ENCODE results near the gene PRM1. TPM values are rescaled to one million over a fixed set of nuclear protein-coding genes. Genes with fewer than 3 reads are reported as not detected.
A peak's percentile ranks its signal among the peaks of the same experiment; 100 is the strongest.

PRM1 gene
- total and polyA plus RNA-seq, 2 of the 13 experiments (the other 11 are each of a cell fraction or from before 2014, with no cell fraction given): not detected

DNA sequence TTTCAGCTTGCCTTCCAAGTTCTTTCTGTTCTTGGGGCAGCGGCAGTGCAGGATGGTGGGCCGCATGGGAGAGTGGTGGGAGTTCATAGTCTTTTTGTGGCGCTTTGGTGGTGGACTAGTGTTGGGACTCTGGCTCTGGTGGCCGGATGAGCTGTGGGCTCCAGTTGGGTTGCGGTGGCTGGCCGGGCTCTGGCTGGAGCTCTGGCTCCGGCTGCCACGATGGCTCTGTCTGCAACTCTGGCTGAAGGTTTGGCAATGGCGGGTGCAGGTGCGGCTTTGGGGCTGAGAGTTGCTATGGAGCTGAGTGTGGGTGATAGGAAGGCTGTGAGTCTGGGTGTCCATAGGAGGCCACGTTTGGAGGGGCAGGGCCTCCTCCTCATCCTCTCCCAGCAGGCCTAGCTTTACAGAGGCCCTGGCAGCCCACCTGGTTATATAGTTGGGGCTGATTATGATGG, 12.2 kb downstream of the PRM1 start, which contains the start of gene TNP2:
TNP2 (minus strand) TSS at position 405 of the 455 bp plus-strand sequence; CDS start at position 342, 63 bp downstream.
- Histone ChIP-seq H3K9me3 (ENCODE audit: low read length) (peaks cover 5% of the 10 kb centered on the region; the same call in 1 of the 2 replicates), H4K20me1 (ENCODE audit: insufficient read depth, low read length) (no peaks in the 10 kb centered on the region), H3K4me2 (ENCODE audit: low read depth, low read length) (no peak within 1 kb of the TSS), H3K4me1 (ENCODE audit: insufficient read depth, low read length) (peaks cover 89% of the 10 kb centered on the region), H2AFZ (ENCODE audit: low read length) (no peak within 1 kb of the TSS), H3K9ac (ENCODE audit: insufficient read depth, low read depth, low read length) (no peak within 1 kb of the TSS; the same call in 1 of the 2 replicates), H3K27me3 (ENCODE audit: control insufficient read depth in 1 of 2, insufficient read depth in 2 of 2, low read length in 2 of 2) (no peaks in the 10 kb centered on the region), H3K79me2 (ENCODE audit: insufficient read depth, low read length) (no peaks in the 10 kb centered on the region), H3K36me3 (replicated peaks in 1 of 2; ENCODE audit: control insufficient read depth in 1 of 2, insufficient read depth in 2 of 2, low read length in 2 of 2) (no peaks in the 10 kb centered on the region), H3K4me3 (replicated peaks in 1 of 3; ENCODE audit: insufficient read depth in 1 of 3, low read depth in 2 of 3, low read length in 3 of 3) (no peak within 1 kb of the TSS), H3K27ac (ENCODE audit: extremely low read length, insufficient read depth, low read length) (peak within 1 kb of the TSS; percentile 58)
- POLR2A ChIA-PET: interaction anchor here (1.3 to 14.0 kb wide), 3 partner anchors 10 to 39 kb away, joined by 4 to 351 read pairs (median 21); partner anchors contain the start of gene SOCS1
- DNase-seq (ENCODE audit: low spot score) (no peak), ATAC-seq (no peak), FAIRE-seq (no peak)
- TF ChIP-seq NRL (CRISPR knock-in tag; IDR thresholded peaks at IDR 0.05; ENCODE audit: borderline replicate concordance) (peak; percentile 32; the same call in 1 of the 2 replicates), SRY (CRISPR knock-in tag; IDR thresholded peaks at IDR 0.05) (no peak), ZNF274 (CRISPR knock-in tag; IDR thresholded peaks at IDR 0.05) (0 out of 2 replicates have a peak, but pooled peaks have one; percentile 30), KDM5B (CRISPR knock-in tag; IDR thresholded peaks at IDR 0.05; ENCODE audit: borderline replicate concordance) (peak; percentile 31; the same call in 1 of the 2 replicates), HIVEP1 (CRISPR knock-in tag; IDR thresholded peaks at IDR 0.05) (peak; percentile 59; the same call in 1 of the 2 replicates), ZNF326 (CRISPR knock-in tag; IDR thresholded peaks at IDR 0.05; ENCODE audit: borderline replicate concordance) (no peak), ZNF563 (CRISPR knock-in tag; IDR thresholded peaks at IDR 0.05) (0 out of 2 replicates have a peak, but pooled peaks have one; percentile 5)
- TF ChIP-seq, protein P1, sequence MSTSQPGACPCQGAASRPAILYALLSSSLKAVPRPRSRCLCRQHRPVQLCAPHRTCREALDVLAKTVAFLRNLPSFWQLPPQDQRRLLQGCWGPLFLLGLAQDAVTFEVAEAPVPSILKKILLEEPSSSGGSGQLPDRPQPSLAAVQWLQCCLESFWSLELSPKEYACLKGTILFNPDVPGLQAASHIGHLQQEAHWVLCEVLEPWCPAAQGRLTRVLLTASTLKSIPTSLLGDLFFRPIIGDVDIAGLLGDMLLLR (CRISPR knock-in tag; IDR thresholded peaks at IDR 0.05): no peak
- TF ChIP-seq, protein P2, sequence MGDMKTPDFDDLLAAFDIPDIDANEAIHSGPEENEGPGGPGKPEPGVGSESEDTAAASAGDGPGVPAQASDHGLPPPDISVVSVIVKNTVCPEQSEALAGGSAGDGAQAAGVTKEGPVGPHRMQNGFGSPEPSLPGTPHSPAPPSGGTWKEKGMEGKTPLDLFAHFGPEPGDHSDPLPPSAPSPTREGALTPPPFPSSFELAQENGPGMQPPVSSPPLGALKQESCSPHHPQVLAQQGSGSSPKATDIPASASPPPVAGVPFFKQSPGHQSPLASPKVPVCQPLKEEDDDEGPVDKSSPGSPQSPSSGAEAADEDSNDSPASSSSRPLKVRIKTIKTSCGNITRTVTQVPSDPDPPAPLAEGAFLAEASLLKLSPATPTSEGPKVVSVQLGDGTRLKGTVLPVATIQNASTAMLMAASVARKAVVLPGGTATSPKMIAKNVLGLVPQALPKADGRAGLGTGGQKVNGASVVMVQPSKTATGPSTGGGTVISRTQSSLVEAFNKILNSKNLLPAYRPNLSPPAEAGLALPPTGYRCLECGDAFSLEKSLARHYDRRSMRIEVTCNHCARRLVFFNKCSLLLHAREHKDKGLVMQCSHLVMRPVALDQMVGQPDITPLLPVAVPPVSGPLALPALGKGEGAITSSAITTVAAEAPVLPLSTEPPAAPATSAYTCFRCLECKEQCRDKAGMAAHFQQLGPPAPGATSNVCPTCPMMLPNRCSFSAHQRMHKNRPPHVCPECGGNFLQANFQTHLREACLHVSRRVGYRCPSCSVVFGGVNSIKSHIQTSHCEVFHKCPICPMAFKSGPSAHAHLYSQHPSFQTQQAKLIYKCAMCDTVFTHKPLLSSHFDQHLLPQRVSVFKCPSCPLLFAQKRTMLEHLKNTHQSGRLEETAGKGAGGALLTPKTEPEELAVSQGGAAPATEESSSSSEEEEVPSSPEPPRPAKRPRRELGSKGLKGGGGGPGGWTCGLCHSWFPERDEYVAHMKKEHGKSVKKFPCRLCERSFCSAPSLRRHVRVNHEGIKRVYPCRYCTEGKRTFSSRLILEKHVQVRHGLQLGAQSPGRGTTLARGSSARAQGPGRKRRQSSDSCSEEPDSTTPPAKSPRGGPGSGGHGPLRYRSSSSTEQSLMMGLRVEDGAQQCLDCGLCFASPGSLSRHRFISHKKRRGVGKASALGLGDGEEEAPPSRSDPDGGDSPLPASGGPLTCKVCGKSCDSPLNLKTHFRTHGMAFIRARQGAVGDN (CRISPR knock-in tag; IDR thresholded peaks at IDR 0.05): peak; percentile 30; the same call in 1 of the 2 replicates
- 96% methylated on average over 11 of the region's 11 CpGs for WGBS (ENCODE audit: low lambda C conversion rate)
- CTCF ChIA-PET (ENCODE audit: low intra/inter-chr PET ratio, low total read pairs): no interaction called here
- in situ Hi-C loops (cut with HindIII; ENCODE audit: extremely low pct_ligation_motif_present, low pct_unique_long_range_greater_than_20kb) (no loop called here), intact Hi-C loops (cut with micrococcal nuclease; ENCODE audit: unreplicated experiment) (no loop called here)
- BruUV-seq (replicated peaks): no TSS peak
